ENCODE results near the gene HUS1B.

Gene HUS1B

DNA sequence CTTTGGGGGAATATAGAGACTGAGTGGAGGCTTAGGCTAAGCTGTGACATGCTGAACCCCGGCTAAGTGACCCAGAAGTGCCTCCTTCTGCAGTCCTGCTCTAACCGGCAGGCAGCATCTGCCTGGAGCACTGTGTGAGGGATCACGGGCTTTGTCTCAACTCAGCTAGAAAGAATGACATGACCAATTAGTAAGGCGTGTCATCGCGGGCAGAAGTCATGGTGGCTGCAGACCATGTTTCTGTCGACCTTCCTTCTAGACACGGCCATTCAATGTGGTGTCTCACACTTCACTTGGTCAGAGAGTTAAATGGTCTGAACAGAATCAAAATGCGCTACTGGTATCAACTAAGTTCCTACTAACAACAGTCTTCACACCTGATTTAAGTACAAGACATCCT, 35.0 kb downstream of the HUS1B start:
- no peak for DNase-seq (ENCODE audit: low read depth)

DNA sequence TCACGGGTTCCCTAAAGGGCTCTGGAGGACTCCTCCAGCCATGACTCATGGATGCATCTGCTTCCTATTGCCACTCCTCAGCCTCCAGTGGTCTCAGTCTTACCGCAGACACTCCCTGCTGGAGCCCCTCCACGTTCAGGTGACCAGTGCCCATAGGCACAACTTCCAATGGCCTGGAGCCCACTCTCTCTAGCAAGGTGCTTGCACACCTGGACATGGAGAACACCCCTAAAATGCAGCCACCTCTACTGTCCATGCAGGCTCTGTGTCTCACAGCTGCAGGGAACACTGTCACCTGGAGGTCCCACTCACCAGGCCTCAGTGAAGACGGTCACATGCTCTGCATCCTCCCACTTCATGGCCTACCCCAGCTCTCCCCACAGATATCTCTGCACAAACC, 36.0 kb downstream of the HUS1B start:
- no peak for DNase-seq (ENCODE audit: low read depth)

- DNase-seq (ENCODE audit: low read depth), result no peak
Measured at GRCh38 chr6:620166-620565, 36.7 kb downstream of the HUS1B start.

DNA sequence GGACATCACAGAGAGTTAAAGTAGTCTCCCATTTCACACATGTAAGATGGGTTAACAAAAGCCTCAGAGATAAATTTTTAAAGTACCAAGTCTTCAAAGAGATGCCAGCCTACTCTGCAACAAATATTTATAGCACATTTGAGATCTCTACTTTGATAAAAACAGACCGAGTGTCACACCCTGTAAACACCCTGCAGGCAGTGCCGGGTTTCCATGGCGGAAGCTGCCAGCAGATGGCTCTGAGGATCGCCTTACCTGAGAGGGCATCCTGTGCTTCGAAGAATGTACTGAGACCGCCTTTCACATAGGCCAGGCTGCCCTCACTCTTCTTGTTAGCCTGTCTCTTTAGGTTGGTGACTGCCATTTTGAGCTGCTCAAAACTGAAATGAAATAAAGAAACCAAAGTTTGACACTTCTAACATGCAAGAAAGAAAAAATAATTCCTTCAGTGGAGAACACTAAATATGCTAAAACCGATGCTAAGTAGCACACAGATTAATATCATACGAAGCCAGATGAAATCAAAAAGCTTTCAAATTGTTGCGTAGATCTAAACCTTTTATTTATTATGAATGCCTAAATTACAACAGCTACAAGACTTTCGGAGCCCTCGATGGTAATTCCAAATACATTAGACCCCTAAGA, 39.3 kb downstream of the HUS1B start:
- DNase-seq (ENCODE audit: low read depth), result no peak

DNA sequence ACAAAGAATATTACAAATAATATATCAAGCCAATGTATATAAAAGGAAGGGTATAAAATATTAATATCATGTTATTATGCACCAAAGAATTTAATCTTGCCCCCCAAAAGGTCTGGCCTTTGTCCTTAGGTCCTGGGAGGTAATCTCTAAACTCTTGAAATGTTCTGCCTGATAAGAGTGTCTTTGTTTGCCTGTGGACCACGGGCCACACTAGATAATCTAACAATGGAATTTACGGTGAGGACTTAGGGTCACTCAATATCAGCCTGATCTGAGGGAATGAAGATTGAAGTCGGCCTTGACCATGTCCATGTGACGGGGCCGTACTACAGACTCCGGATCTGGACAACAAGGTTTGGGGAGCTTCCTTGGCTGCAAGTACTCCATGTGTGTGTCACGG, 42.9 kb downstream of the HUS1B start:
- DNase-seq (ENCODE audit: low read depth), result no peak

DNA sequence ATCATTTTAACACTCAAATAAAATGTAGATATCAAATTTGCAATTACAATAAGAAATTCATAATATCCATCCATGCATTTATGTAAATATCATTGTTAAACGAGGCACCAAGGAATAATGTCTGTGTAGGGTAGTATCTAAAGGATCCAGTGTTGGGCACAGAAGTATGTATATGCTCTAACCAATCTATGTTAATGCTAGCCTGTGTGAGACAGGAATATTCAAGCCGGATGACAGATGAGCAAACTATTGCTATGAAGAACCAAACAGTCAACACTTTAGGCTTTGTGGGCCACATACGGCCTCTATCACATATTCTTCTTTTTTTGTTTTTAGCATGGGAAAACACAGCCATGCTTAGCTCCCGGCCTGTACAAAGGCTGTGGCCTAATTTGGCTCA, 45.0 kb downstream of the HUS1B start:
- no peak for DNase-seq (ENCODE audit: low read depth)

GRCh38 chr6:610882-611281, 46.0 kb downstream of the HUS1B start:
- no peak for DNase-seq (ENCODE audit: low read depth)

DNA sequence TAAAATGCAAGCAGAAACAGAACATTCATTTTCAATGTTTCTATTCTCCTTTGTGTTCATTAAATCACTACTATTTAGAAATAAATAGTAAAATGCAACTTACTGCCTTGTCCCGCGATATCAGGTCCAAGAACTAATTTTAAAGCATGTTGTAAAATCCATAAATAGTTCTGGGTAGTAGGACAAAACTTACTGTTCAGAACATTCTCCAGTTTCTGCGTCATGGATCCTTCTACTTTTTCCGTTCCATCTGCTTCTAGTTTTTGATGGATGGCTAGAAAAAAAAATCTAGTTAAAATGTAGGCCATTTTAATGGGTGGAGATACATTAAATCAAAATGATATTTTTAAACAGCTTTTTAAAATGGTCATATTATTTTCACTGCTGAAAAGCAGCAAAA, 47.0 kb downstream of the HUS1B start:
- no peak for DNase-seq (ENCODE audit: low read depth)

- DNase-seq (ENCODE audit: low read depth), result no peak
Measured at GRCh38 chr6:606829-607379, 50.0 kb downstream of the HUS1B start.
